Measurements from ENCODE around the gene CSF3R. TPM values are rescaled to one million over a fixed set of nuclear protein-coding genes. Genes with fewer than 3 reads are reported as not detected.

CSF3R gene
- total and polyA plus RNA-seq, 2 donors (not counting 1 experiment from before 2014, with no cell fraction given) = 0.30 to 6.3 TPM

GRCh38 chr1:36522461-36523229 lies 39.9 kb upstream of the CSF3R start:
- Histone ChIP-seq H3K4me3 (ENCODE audit: control extremely low read depth in 1 of 5, extremely low read depth in 1 of 5, insufficient read depth in 1 of 5, low read depth in 2 of 5, low read length in 4 of 5) (no peak overlapping the region), H3K9ac (ENCODE audit: low read length) (no peak overlapping the region), H4K20me1 (ENCODE audit: control insufficient read depth, insufficient read depth, low read length, poor library complexity, severe bottlenecking) (no peaks in the 10 kb centered on the region), H3K79me2 (ENCODE audit: control insufficient read depth, insufficient read depth, low read length) (no peaks in the 10 kb centered on the region), H3K4me2 (replicated peaks; ENCODE audit: low read depth, low read length, poor library complexity, severe bottlenecking) (no peak overlapping the region), H2AFZ (ENCODE audit: insufficient read depth, low read depth, low read length, poor library complexity, severe bottlenecking) (no peak overlapping the region), H3K4me1 (ENCODE audit: control insufficient read depth in 2 of 2, insufficient read depth in 2 of 2, low read length in 2 of 2) (no peaks in the 10 kb centered on the region), H3K27ac (ENCODE audit: low read length in 2 of 2) (no peak overlapping the region), H3K9me3 (ENCODE audit: control extremely low read depth in 1 of 3, control insufficient read depth in 2 of 3, insufficient read depth in 1 of 3, low read length in 2 of 3) (peaks cover 0 to 2% (median 0%) of the 10 kb centered on the region in 3 donors), H3K27me3 (replicated peaks in 1 of 4; ENCODE audit: control extremely low read depth in 1 of 4, control insufficient read depth in 3 of 4, insufficient read depth in 4 of 4, low read length in 3 of 4) (no peaks in the 10 kb centered on the region), H3K36me3 (replicated peaks in 1 of 2; ENCODE audit: control extremely low read depth in 1 of 2, control insufficient read depth in 1 of 2, extremely low read depth in 1 of 2, insufficient read depth in 2 of 2, low read length in 1 of 2) (no peaks in the 10 kb centered on the region)
- CTCF ChIA-PET = no interaction called here
- H3K4me3 Mint-ChIP-seq = no peak overlapping the region
- TF ChIP-seq EZH2 (IDR thresholded peaks at IDR 0.05; ENCODE audit: borderline replicate concordance, insufficient read depth, low read depth, low read length, poor library complexity, severe bottlenecking) (no peak), CTCF (IDR thresholded peaks at IDR 0.05) (no peak)
- H3K27ac Mint-ChIP-seq = no peak overlapping the region
- no peaks in the 10 kb centered on the region for H3K9me3 Mint-ChIP-seq (ENCODE audit: insufficient read depth)
- intact Hi-C loops (cut with micrococcal nuclease) = no loop called here
- no peaks in the 10 kb centered on the region for H3K4me1 Mint-ChIP-seq
- no peaks in the 10 kb centered on the region for H3K27me3 Mint-ChIP-seq
- POLR2A ChIA-PET = no interaction called here
- 89% methylated on average over 12 of the region's 12 CpGs for WGBS (ENCODE audit: insufficient coverage)
- ATAC-seq (ENCODE audit: low read depth) = no peak
- DNase-seq = no peak

- Mint-ChIP-seq H3K4me1 (no peaks in the 10 kb centered on the region), H3K9me3 (ENCODE audit: insufficient read depth) (no peaks in the 10 kb centered on the region), H3K27ac (no peak overlapping the region), H3K4me3 (no peak overlapping the region), H3K27me3 (no peaks in the 10 kb centered on the region)
- no peak for TF ChIP-seq CTCF (IDR thresholded peaks at IDR 0.05)
- no peak for TF ChIP-seq EZH2 (IDR thresholded peaks at IDR 0.05; ENCODE audit: borderline replicate concordance, insufficient read depth, low read depth, low read length, poor library complexity, severe bottlenecking)
- ChIA-PET POLR2A (no interaction called here), CTCF (no interaction called here)
- Histone ChIP-seq H3K4me3 (ENCODE audit: control extremely low read depth in 1 of 5, extremely low read depth in 1 of 5, insufficient read depth in 1 of 5, low read depth in 2 of 5, low read length in 4 of 5) (no peak overlapping the region), H3K27me3 (replicated peaks in 1 of 4; ENCODE audit: control extremely low read depth in 1 of 4, control insufficient read depth in 3 of 4, insufficient read depth in 4 of 4, low read length in 3 of 4) (no peaks in the 10 kb centered on the region), H3K4me1 (ENCODE audit: control insufficient read depth in 2 of 2, insufficient read depth in 2 of 2, low read length in 2 of 2) (no peaks in the 10 kb centered on the region), H3K4me2 (replicated peaks; ENCODE audit: low read depth, low read length, poor library complexity, severe bottlenecking) (no peak overlapping the region), H3K9ac (ENCODE audit: low read length) (no peak overlapping the region), H4K20me1 (ENCODE audit: control insufficient read depth, insufficient read depth, low read length, poor library complexity, severe bottlenecking) (no peaks in the 10 kb centered on the region), H3K36me3 (replicated peaks in 1 of 2; ENCODE audit: control extremely low read depth in 1 of 2, control insufficient read depth in 1 of 2, extremely low read depth in 1 of 2, insufficient read depth in 2 of 2, low read length in 1 of 2) (no peaks in the 10 kb centered on the region), H3K79me2 (ENCODE audit: control insufficient read depth, insufficient read depth, low read length) (no peaks in the 10 kb centered on the region), H2AFZ (ENCODE audit: insufficient read depth, low read depth, low read length, poor library complexity, severe bottlenecking) (no peak overlapping the region), H3K9me3 (ENCODE audit: control extremely low read depth in 1 of 3, control insufficient read depth in 2 of 3, insufficient read depth in 1 of 3, low read length in 2 of 3) (peaks cover 0 to 2% (median 0%) of the 10 kb centered on the region in 3 donors), H3K27ac (ENCODE audit: low read length in 2 of 2) (no peak overlapping the region)
- WGBS (ENCODE audit: insufficient coverage) = 95% methylated on average over 7 of the region's 8 CpGs
- no peak for ATAC-seq (ENCODE audit: low read depth)
- intact Hi-C loops (cut with micrococcal nuclease) = no loop called here
- DNase-seq = no peak
Measured at GRCh38 chr1:36522021-36522420, 39.3 kb upstream of the CSF3R start.
